ENCODE data around the gene CENPK. TPM values are rescaled to one million over a fixed set of nuclear protein-coding genes. Genes with fewer than 3 reads are reported as not detected.

Gene CENPK

GRCh38 chr5:65475336-65475735 lies 87.6 kb downstream of the CENPK start:
- Histone ChIP-seq H3K4me1 (ENCODE audit: control insufficient read depth in 2 of 2, insufficient read depth in 1 of 2, low read depth in 1 of 2, low read length in 2 of 2) (peaks cover 0 to 3% of the 10 kb centered on the region in 2 donors), H2BK5ac (ENCODE audit: low read length) (no peak overlapping the region), H2BK120ac (ENCODE audit: low read depth, low read length) (no peak overlapping the region), H3K18ac (ENCODE audit: low read length) (no peak overlapping the region), H4K8ac (ENCODE audit: low read depth, low read length) (no peak overlapping the region), H2BK12ac (ENCODE audit: low read length) (no peak overlapping the region), H3K36me3 (replicated peaks in 1 of 2; ENCODE audit: control insufficient read depth in 2 of 2, insufficient read depth in 2 of 2, low read length in 2 of 2) (no peaks in the 10 kb centered on the region), H4K91ac (ENCODE audit: low read depth, low read length, poor library complexity) (no peak overlapping the region), H3K79me1 (ENCODE audit: low read depth, low read length) (no peaks in the 10 kb centered on the region), H2AK5ac (ENCODE audit: low read depth, low read length) (no peak overlapping the region), H3K9ac (ENCODE audit: low read depth, low read length, poor library complexity) (no peak overlapping the region), H3K4ac (ENCODE audit: low read length) (no peak overlapping the region), H2AFZ (ENCODE audit: low read length) (no peak overlapping the region), H2BK15ac (ENCODE audit: low read length) (no peak overlapping the region), H3K23ac (ENCODE audit: low read depth, low read length, poor library complexity) (no peak overlapping the region), H3K27me3 (ENCODE audit: control insufficient read depth in 3 of 3, insufficient read depth in 3 of 3, low read depth in 1 of 3, low read length in 3 of 3) (no peaks in the 10 kb centered on the region), H3K27ac (replicated peaks; ENCODE audit: low read length) (no peak overlapping the region), H3K14ac (ENCODE audit: low read length) (no peak overlapping the region), H3K4me2 (ENCODE audit: insufficient read depth, low read length, poor library complexity, severe bottlenecking) (no peak overlapping the region), H3K4me3 (ENCODE audit: low read length in 2 of 2) (no peak overlapping the region), H3K9me3 (replicated peaks in 1 of 2; ENCODE audit: control insufficient read depth in 2 of 2, insufficient read depth in 1 of 2, low read depth in 1 of 2, low read length in 2 of 2) (no peaks in the 10 kb centered on the region)
- no CpG with 5 or more reads among the region's 4 CpGs for WGBS, 2 donors (ENCODE audit: extremely low coverage in 2 of 2, insufficient read length in 2 of 2, insufficient replicate concordance in 1 of 2)
- DNase-seq (ENCODE audit: low spot score): no peak

- H3K4me2 ChIP-seq (ENCODE audit: insufficient read depth, low read length, poor library complexity, severe bottlenecking): no peak overlapping the region
- DNase-seq (ENCODE audit: low spot score): no peak
- no peaks in the 10 kb centered on the region for H3K36me3 ChIP-seq (replicated peaks in 1 of 2; ENCODE audit: control insufficient read depth in 2 of 2, insufficient read depth in 2 of 2, low read length in 2 of 2)
- H3K23ac ChIP-seq (ENCODE audit: low read depth, low read length, poor library complexity): no peak overlapping the region
- H3K4me3 ChIP-seq (ENCODE audit: low read length in 2 of 2): no peak overlapping the region
- no peaks in the 10 kb centered on the region for H3K79me1 ChIP-seq (ENCODE audit: low read depth, low read length)
- no peak overlapping the region for H2BK120ac ChIP-seq (ENCODE audit: low read depth, low read length)
- no peak overlapping the region for H3K14ac ChIP-seq (ENCODE audit: low read length)
- no peaks in the 10 kb centered on the region for H3K27me3 ChIP-seq (ENCODE audit: control insufficient read depth in 3 of 3, insufficient read depth in 3 of 3, low read depth in 1 of 3, low read length in 3 of 3)
- no peak overlapping the region for H2AK5ac ChIP-seq (ENCODE audit: low read depth, low read length)
- H3K4me1 ChIP-seq (ENCODE audit: control insufficient read depth in 2 of 2, insufficient read depth in 1 of 2, low read depth in 1 of 2, low read length in 2 of 2): no peaks in the 10 kb centered on the region
- H4K91ac ChIP-seq (ENCODE audit: low read depth, low read length, poor library complexity): no peak overlapping the region
- H2BK12ac ChIP-seq (ENCODE audit: low read length): no peak overlapping the region
- H3K27ac ChIP-seq (replicated peaks; ENCODE audit: low read length): no peak overlapping the region
- H3K9me3 ChIP-seq (replicated peaks in 1 of 2; ENCODE audit: control insufficient read depth in 2 of 2, insufficient read depth in 1 of 2, low read depth in 1 of 2, low read length in 2 of 2): no peaks in the 10 kb centered on the region
- no peak overlapping the region for H4K8ac ChIP-seq (ENCODE audit: low read depth, low read length)
- no peak overlapping the region for H3K18ac ChIP-seq (ENCODE audit: low read length)
- H3K4ac ChIP-seq (ENCODE audit: low read length): no peak overlapping the region
- H2BK5ac ChIP-seq (ENCODE audit: low read length): no peak overlapping the region
- H2BK15ac ChIP-seq (ENCODE audit: low read length): no peak overlapping the region
- no CpG with 5 or more reads among the region's 3 CpGs for WGBS, 2 donors (ENCODE audit: extremely low coverage in 2 of 2, insufficient read length in 2 of 2, insufficient replicate concordance in 1 of 2)
- no peak overlapping the region for H3K9ac ChIP-seq (ENCODE audit: low read depth, low read length, poor library complexity)
- no peak overlapping the region for H2AFZ ChIP-seq (ENCODE audit: low read length)
Observed at GRCh38 chr5:65474130-65474711, 88.7 kb downstream of the CENPK start.

GRCh38 chr5:65468633-65469032 lies 94.3 kb downstream of the CENPK start:
- H3K4me2 ChIP-seq (ENCODE audit: insufficient read depth, low read length, poor library complexity, severe bottlenecking): no peak overlapping the region
- no peak overlapping the region for H2AFZ ChIP-seq (ENCODE audit: low read length)
- H3K4me1 ChIP-seq (ENCODE audit: control insufficient read depth in 2 of 2, insufficient read depth in 1 of 2, low read depth in 1 of 2, low read length in 2 of 2): no peaks in the 10 kb centered on the region
- no peak overlapping the region for H3K18ac ChIP-seq (ENCODE audit: low read length)
- no peaks in the 10 kb centered on the region for H3K27me3 ChIP-seq (ENCODE audit: control insufficient read depth in 3 of 3, insufficient read depth in 3 of 3, low read depth in 1 of 3, low read length in 3 of 3)
- no peak overlapping the region for H3K23ac ChIP-seq (ENCODE audit: low read depth, low read length, poor library complexity)
- H2AK5ac ChIP-seq (ENCODE audit: low read depth, low read length): no peak overlapping the region
- no peak overlapping the region for H3K4me3 ChIP-seq (ENCODE audit: low read length in 2 of 2)
- H3K36me3 ChIP-seq (replicated peaks in 1 of 2; ENCODE audit: control insufficient read depth in 2 of 2, insufficient read depth in 2 of 2, low read length in 2 of 2): no peaks in the 10 kb centered on the region
- no peaks in the 10 kb centered on the region for H3K9me3 ChIP-seq (replicated peaks in 1 of 2; ENCODE audit: control insufficient read depth in 2 of 2, insufficient read depth in 1 of 2, low read depth in 1 of 2, low read length in 2 of 2)
- H2BK5ac ChIP-seq (ENCODE audit: low read length): no peak overlapping the region
- H4K8ac ChIP-seq (ENCODE audit: low read depth, low read length): no peak overlapping the region
- H2BK15ac ChIP-seq (ENCODE audit: low read length): no peak overlapping the region
- no peak overlapping the region for H4K91ac ChIP-seq (ENCODE audit: low read depth, low read length, poor library complexity)
- DNase-seq (ENCODE audit: low spot score): no peak
- 100% methylated on average over 1 of the region's 3 CpGs; no CpG with 5 or more reads in 1 of the 2 donors for WGBS, 2 donors (ENCODE audit: extremely low coverage in 2 of 2, insufficient read length in 2 of 2, insufficient replicate concordance in 1 of 2)
- H2BK12ac ChIP-seq (ENCODE audit: low read length): no peak overlapping the region
- no peak overlapping the region for H3K9ac ChIP-seq (ENCODE audit: low read depth, low read length, poor library complexity)
- H3K79me1 ChIP-seq (ENCODE audit: low read depth, low read length): no peaks in the 10 kb centered on the region
- no peak overlapping the region for H3K27ac ChIP-seq (replicated peaks; ENCODE audit: low read length)
- no peak overlapping the region for H2BK120ac ChIP-seq (ENCODE audit: low read depth, low read length)
- H3K14ac ChIP-seq (ENCODE audit: low read length): no peak overlapping the region
- H3K4ac ChIP-seq (ENCODE audit: low read length): no peak overlapping the region

Small RNA genes lying within 50 kb of the gene (small RNA-seq; reads per million reads assigned to genes)
- not detected for gene RNU6-540P (ENCODE audit: insufficient read depth)
